Hepatocyte (in vitro differentiated cells): Measurements from ENCODE around the gene MUSK. TPM values are rescaled to one million over a fixed set of nuclear protein-coding genes. Genes with fewer than 3 reads are reported as not detected.

ENCODE experiments used
- DNase-seq: peaks from one replicate; pipeline ENCODE4 v3.0.0-alpha.2; 2016; ENCODE audit warnings: low spot score
- H2AFZ ChIP-seq: fragments of 200-600 bp; sonication (generic); 2 replicates; pipeline ENCODE4 v1.6.0; 2016; ENCODE audit warnings: antibody characterized with exemption, mild to moderate bottlenecking
- H3K27ac ChIP-seq: fragments of 200-600 bp; sonication (generic); 2 replicates; pipeline ENCODE4 v1.5.1; 2016; ENCODE audit warnings: mild to moderate bottlenecking
- H3K27me3 ChIP-seq: fragments of 200-600 bp; sonication (generic); 2 replicates; pipeline ENCODE4 v1.6.1; 2016
- H3K36me3 ChIP-seq: fragments of 200-600 bp; sonication (generic); replicated peaks from 2 replicates; pipeline ENCODE4 v1.5.1; 2016; ENCODE audit warnings: low read depth; ENCODE audit not compliant: insufficient read depth
- H3K4me1 ChIP-seq: fragments of 200-600 bp; sonication (generic); 2 replicates; pipeline ENCODE4 v1.5.1; 2016; ENCODE audit warnings: mild to moderate bottlenecking, moderate library complexity; ENCODE audit not compliant: insufficient read depth
- H3K4me2 ChIP-seq: fragments of 200-600 bp; sonication (generic); 2 replicates; pipeline ENCODE4 v1.6.0; 2016
- H3K4me3 ChIP-seq: fragments of 200-600 bp; sonication (generic); 2 replicates; pipeline ENCODE4 v1.5.1; 2016; ENCODE audit warnings: mild to moderate bottlenecking
- H3K79me2 ChIP-seq: fragments of 200-600 bp; sonication (generic); 2 replicates; pipeline ENCODE4 v1.6.0; 2017; ENCODE audit warnings: mild to moderate bottlenecking
- H3K9me2 ChIP-seq: fragments of 200-600 bp; sonication (generic); replicated peaks from 2 replicates; pipeline ENCODE4 v1.6.0; 2017; ENCODE audit warnings: mild to moderate bottlenecking; ENCODE audit not compliant: insufficient read depth
- H3K9me3 ChIP-seq: fragments of 200-600 bp; sonication (generic); 2 replicates; pipeline ENCODE4 v1.5.1; 2016; ENCODE audit warnings: low read depth, mild to moderate bottlenecking
- H4K20me1 ChIP-seq: fragments of 200-600 bp; sonication (generic); 2 replicates; pipeline ENCODE4 v1.6.0; 2016; ENCODE audit warnings: mild to moderate bottlenecking; ENCODE audit not compliant: insufficient read depth, poor library complexity, severe bottlenecking
- CTCF ChIP-seq: fragments of 200-600 bp; sonication (generic); IDR thresholded peaks from 2 replicates; pipeline ENCODE4 v1.5.1; 2016; ENCODE audit warnings: antibody characterized with exemption, mild to moderate bottlenecking; ENCODE audit not compliant: poor library complexity
- EZH2 ChIP-seq: fragments of 200-600 bp; sonication (generic); IDR thresholded peaks from 2 replicates; pipeline ENCODE4 v1.6.1; 2016; ENCODE audit warnings: antibody characterized with exemption, mild to moderate bottlenecking, borderline replicate concordance
- EZH2phosphoT487 ChIP-seq: fragments of 200-600 bp; sonication (generic); IDR thresholded peaks from one replicate; pipeline ENCODE4 v1.6.1; 2018; ENCODE audit warnings: antibody characterized with exemption, mild to moderate bottlenecking, low read depth, moderate library complexity; ENCODE audit not compliant: unreplicated experiment, severe bottlenecking
- whole genome bisulfite sequencing: methylation state at CpG from one replicate; pipeline ENCODE4 v1.1.6; 2016; ENCODE audit warnings: low lambda C conversion rate; ENCODE audit errors: missing lambda C conversion rate; 5-methylcytosine and 5-hydroxymethylcytosine counted together
- polyA plus RNA-seq: library from polyadenylated mRNA; unstranded; fragments of >200 nt; fragmentation: Nextera tagmentation; extraction: Ambion mirVana; gene quantifications from 2 replicates; pipeline ENCODE4 v1.2.1, GENCODE V29; 2016
- total RNA-seq: library from RNA; depleted of rRNA; stranded (reverse); fragments of >200 nt; gene quantifications from 2 replicates; pipeline ENCODE4 v1.2.3, GENCODE V29; 2014

MUSK gene
- total and polyA plus RNA-seq, 2 experiments from 2014 or later: 0.47 TPM; not detected in 1

DNA sequence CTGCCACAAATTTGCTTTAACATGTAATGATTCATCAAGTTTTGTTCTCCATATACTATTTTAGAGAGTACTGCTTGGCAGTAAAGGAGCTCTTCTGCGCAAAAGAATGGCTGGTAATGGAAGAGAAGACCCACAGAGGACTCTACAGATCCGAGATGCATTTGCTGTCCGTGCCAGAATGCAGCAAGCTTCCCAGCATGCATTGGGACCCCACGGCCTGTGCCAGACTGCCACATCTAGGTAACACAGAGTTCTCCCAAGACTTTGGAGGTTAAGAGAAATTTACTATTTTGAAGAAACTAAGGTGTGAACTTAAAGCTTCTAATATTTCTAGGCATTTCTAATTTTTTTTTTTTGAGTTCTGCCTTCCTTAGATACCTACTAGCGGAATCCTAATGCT is 107.1 kb downstream of the MUSK start:
- no peaks in the 10 kb centered on the region for H3K9me2 ChIP-seq
- TF ChIP-seq CTCF (no peak), EZH2 (no peak), EZH2phosphoT487 (no peak)
- no peak for DNase-seq

GRCh38 chr9:110776221-110776620 is 107.6 kb downstream of the MUSK start:
- Histone ChIP-seq H3K4me2 (no peak overlapping the region), H3K79me2 (no peaks in the 10 kb centered on the region), H4K20me1 (no peaks in the 10 kb centered on the region), H3K4me3 (no peak overlapping the region), H2AFZ (no peak overlapping the region), H3K27ac (no peak overlapping the region), H3K27me3 (no peaks in the 10 kb centered on the region), H3K9me3 (no peaks in the 10 kb centered on the region), H3K4me1 (peaks cover 13% of the 10 kb centered on the region), H3K36me3 (no peaks in the 10 kb centered on the region), H3K9me2 (no peaks in the 10 kb centered on the region)
- DNase-seq: no peak
- no peak for TF ChIP-seq EZH2phosphoT487
- TF ChIP-seq CTCF: no peak
- TF ChIP-seq EZH2: no peak
- WGBS: 67% methylated on average over 1 of the region's 1 CpG

More for the DNA sequence above, 107.1 kb downstream of the MUSK start:
- Histone ChIP-seq H3K27me3 (no peaks in the 10 kb centered on the region), H3K4me1 (peaks cover 13% of the 10 kb centered on the region), H3K4me2 (no peak overlapping the region), H2AFZ (no peak overlapping the region), H3K79me2 (no peaks in the 10 kb centered on the region), H3K27ac (no peak overlapping the region), H3K9me3 (no peaks in the 10 kb centered on the region), H4K20me1 (no peaks in the 10 kb centered on the region), H3K4me3 (no peak overlapping the region), H3K36me3 (no peaks in the 10 kb centered on the region)
- WGBS: 91% methylated on average over 5 of the region's 5 CpGs

- Histone ChIP-seq H3K79me2 (no peaks in the 10 kb centered on the region), H3K9me3 (no peaks in the 10 kb centered on the region), H4K20me1 (no peaks in the 10 kb centered on the region), H3K4me2 (no peak overlapping the region), H3K4me3 (no peak overlapping the region), H3K9me2 (no peaks in the 10 kb centered on the region), H3K4me1 (peaks cover 13% of the 10 kb centered on the region), H3K27ac (peak overlapping the region; percentile 4), H3K36me3 (no peaks in the 10 kb centered on the region), H2AFZ (no peak overlapping the region), H3K27me3 (no peaks in the 10 kb centered on the region)
- no peak for TF ChIP-seq EZH2phosphoT487
- TF ChIP-seq EZH2: no peak
- TF ChIP-seq CTCF: no peak
- no peak for DNase-seq
- 66% methylated on average over 5 of the region's 5 CpGs for WGBS
These were observed 108.7 kb downstream of the MUSK start for GRCh38 chr9:110777196-110777875.
